GM10266 (cell line): ENCODE data around the gene CRBN.

Experiments
- DNase-seq: peaks from one replicate; pipeline ENCODE4 v3.0.0; 2012; ENCODE audit errors: extremely low spot score
- TF ChIP-seq, protein P1 (sequence below): IDR thresholded peaks from 2 replicates; pipeline ENCODE4 v1.5.1; 2012; ENCODE audit warnings: mild to moderate bottlenecking, low read depth; ENCODE audit not compliant: control insufficient read depth, insufficient read depth; ENCODE audit errors: missing control alignments

Gene CRBN

GRCh38 chr3:3105815-3106214, 73.7 kb downstream of the CRBN start:
- TF ChIP-seq, protein P1, sequence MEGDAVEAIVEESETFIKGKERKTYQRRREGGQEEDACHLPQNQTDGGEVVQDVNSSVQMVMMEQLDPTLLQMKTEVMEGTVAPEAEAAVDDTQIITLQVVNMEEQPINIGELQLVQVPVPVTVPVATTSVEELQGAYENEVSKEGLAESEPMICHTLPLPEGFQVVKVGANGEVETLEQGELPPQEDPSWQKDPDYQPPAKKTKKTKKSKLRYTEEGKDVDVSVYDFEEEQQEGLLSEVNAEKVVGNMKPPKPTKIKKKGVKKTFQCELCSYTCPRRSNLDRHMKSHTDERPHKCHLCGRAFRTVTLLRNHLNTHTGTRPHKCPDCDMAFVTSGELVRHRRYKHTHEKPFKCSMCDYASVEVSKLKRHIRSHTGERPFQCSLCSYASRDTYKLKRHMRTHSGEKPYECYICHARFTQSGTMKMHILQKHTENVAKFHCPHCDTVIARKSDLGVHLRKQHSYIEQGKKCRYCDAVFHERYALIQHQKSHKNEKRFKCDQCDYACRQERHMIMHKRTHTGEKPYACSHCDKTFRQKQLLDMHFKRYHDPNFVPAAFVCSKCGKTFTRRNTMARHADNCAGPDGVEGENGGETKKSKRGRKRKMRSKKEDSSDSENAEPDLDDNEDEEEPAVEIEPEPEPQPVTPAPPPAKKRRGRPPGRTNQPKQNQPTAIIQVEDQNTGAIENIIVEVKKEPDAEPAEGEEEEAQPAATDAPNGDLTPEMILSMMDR: no peak
- DNase-seq: no peak

DNA sequence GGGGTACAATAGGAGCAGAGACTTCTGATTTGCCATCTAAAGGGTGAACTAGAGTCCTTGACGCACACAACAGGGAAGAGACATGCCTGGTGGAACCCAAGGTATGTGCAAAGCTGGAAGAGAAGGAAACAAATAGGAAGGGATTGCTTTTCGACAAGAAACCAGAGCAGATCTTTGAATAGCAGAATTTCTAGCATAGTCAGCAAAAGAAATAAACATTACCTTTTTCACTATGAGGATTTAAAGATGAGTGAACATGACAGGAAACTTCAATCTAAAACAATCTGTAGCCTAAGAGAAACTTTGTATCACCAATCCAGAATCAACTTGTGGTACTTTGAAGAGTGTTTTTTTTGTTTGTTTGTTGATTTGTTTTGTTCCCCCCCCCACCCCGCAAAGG, 74.2 kb downstream of the CRBN start:
- TF ChIP-seq, protein P1: no peak
- no peak for DNase-seq

DNA sequence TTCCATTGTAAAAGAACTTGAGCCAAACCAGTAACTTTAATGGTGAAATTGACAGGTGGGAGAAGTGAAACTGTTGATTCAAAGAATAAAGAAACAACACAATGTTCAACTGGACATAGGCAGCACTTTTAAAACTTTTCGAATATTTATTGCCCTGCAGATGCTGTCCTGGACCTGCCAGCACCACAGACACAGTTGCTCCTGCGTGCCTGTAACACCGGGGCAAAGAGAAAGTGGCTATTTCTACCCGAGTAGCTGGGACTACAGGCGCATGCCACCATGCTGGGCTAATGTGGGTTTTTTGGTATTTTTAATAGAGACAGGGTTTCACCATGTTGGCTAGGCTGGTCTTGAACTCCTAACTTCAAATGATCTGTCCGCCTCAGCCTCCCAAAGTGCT, 76.7 kb downstream of the CRBN start:
- DNase-seq: no peak
- TF ChIP-seq, protein P1: no peak

DNA sequence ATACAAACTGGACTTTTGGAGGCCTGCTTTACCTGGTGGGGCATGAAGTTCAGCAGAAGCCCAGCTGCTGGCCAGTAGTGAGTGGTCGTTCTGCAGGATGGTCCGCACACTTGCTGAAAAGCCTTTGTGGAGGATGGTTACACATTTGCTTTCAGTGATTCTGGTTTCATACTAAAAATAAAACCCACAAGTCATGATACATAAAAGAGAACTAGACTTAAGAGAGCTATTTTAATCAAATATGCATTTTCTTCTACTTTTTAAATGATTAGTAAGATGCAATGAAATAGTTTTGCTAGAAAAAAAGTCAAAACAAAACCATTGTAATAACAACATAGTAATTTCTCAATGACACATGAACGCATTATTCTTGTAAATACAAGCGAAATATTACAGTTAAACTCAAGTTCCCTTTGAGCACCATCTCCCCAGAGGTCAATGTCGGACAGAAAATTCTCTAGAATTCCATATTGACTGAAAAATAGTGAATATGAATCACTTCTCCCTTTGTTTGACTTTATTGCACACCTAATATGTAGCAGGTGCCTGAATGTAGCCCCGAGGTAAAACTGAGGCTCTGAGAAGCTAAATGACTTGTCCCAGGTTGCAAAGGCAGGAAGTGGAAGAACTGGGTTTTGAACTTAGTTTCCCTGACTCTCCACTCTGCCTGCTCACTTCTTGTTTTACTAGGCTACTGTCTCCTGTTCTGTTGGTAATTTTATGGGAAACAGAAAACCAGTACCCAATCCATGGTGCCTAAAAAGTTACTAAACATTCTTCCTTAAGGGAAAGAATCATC, 77.6 kb downstream of the CRBN start:
- DNase-seq: no peak
- TF ChIP-seq, protein P1: no peak
